ENCODE data around the gene RRP1B.

DNA sequence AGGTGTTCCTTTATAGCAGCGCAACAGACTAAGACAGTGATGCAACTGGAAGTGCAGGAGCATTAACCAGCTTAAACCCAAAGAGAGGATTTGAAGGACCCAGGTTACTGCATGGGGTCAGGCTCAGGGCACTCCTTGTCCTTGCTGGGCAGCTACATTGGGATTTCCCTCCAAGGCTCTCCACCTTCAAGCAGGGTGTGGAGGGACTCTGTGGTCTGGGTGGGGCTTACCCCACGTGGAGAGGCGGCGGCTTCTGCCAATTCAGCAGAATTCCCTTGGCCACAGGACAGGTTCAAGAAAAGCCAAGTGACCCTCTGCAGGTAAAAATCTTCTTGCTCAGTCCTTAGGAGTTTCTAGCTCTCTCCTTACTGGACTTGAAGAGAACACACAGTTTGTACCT lies 6.5 kb downstream of the RRP1B start:
- TF ChIP-seq, protein P1, sequence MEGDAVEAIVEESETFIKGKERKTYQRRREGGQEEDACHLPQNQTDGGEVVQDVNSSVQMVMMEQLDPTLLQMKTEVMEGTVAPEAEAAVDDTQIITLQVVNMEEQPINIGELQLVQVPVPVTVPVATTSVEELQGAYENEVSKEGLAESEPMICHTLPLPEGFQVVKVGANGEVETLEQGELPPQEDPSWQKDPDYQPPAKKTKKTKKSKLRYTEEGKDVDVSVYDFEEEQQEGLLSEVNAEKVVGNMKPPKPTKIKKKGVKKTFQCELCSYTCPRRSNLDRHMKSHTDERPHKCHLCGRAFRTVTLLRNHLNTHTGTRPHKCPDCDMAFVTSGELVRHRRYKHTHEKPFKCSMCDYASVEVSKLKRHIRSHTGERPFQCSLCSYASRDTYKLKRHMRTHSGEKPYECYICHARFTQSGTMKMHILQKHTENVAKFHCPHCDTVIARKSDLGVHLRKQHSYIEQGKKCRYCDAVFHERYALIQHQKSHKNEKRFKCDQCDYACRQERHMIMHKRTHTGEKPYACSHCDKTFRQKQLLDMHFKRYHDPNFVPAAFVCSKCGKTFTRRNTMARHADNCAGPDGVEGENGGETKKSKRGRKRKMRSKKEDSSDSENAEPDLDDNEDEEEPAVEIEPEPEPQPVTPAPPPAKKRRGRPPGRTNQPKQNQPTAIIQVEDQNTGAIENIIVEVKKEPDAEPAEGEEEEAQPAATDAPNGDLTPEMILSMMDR (IDR thresholded peaks at IDR 0.05; ENCODE audit: low read length), result no peak
- TF ChIP-seq EZH2 (optimal IDR thresholded peaks at IDR 0.05; ENCODE audit: low read depth, low read length), result no peak
